ENCODE measurements around the gene CCBE1. TPM values are rescaled to one million over a fixed set of nuclear protein-coding genes. Genes with fewer than 3 reads are reported as not detected.

The CCBE1 gene
- total and polyA plus RNA-seq, 2 of the 4 experiments (the other 2 are of a cell fraction), result 64.8 to 148 TPM

DNA sequence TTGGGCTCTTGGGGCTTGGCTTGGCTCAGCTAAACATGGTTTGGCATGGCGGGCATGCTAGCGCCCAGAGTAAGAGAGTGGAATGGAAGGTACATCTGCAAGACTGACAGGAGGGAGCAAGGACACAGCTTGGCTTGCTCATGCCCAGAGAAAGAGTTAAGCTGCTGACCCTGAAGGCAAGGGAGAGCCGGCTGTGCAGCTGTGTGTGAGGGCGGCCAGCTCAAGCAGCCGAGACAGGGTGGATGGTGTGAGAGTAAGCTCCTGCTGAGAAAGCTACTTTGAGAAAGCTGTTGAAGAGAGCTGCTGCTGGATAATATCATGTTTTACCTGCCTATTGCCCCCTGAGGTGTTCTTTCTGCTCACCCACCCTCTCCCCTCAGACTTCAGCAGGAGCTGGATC, 135.6 kb downstream of the CCBE1 start:
- no peak overlapping the region for H3K23ac ChIP-seq (ENCODE audit: low read depth, low read length)
- H3K4me3 ChIP-seq (ENCODE audit: insufficient read depth, low read depth, low read length), result no peak overlapping the region
- POLR2A ChIA-PET (ENCODE audit: unreplicated experiment), result no interaction called here
- 60% methylated on average over 1 of the region's 5 CpGs; no CpG with 5 or more reads in 1 of the 2 experiments for WGBS, 2 experiments (ENCODE audit: extremely low coverage in 2 of 2, insufficient read length in 1 of 2)
- H4K91ac ChIP-seq (ENCODE audit: insufficient read depth, low read depth, low read length), result no peak overlapping the region
- H2BK5ac ChIP-seq (ENCODE audit: low read depth, low read length, poor library complexity, severe bottlenecking), result no peak overlapping the region
- dilution Hi-C loops (cut with HindIII; ENCODE audit: low sequenced_read_pairs, unreplicated experiment) (no loop called here), intact Hi-C loops (cut with micrococcal nuclease) (no loop called here), in situ Hi-C loops (cut with MboI; ENCODE audit: low sequenced_read_pairs) (no loop called here)
- BruUV-seq (replicated peaks), result no TSS peak
- no peaks in the 10 kb centered on the region; the same call in 1 of the 2 replicates for H3K9me1 ChIP-seq (ENCODE audit: insufficient read depth, low read length)
- CTCF ChIA-PET, result interaction anchor here (0.9 to 1.0 kb wide), 2 partner anchors 25 to 135 kb away, joined by 3 read pairs; partner anchors contain the start of gene CCBE1
- no peak overlapping the region for H3K18ac ChIP-seq (ENCODE audit: low read depth, low read length)
- peaks cover 26 to 62% of the 10 kb centered on the region in 2 experiments for H3K79me1 ChIP-seq (ENCODE audit: low read depth in 1 of 2, low read length in 2 of 2)
- no peak overlapping the region for H2AK5ac ChIP-seq (ENCODE audit: low read depth, low read length)
- H2AK9ac ChIP-seq (replicated peaks; ENCODE audit: low read depth, low read length, poor library complexity), result no peak overlapping the region
- H3K9ac ChIP-seq (ENCODE audit: low read depth, low read length), result no peak overlapping the region
- no peak overlapping the region for H3K14ac ChIP-seq (replicated peaks; ENCODE audit: low read depth, low read length)
- no peak overlapping the region for H3K56ac ChIP-seq (ENCODE audit: extremely low read depth, insufficient read depth, low read length)
- no peak overlapping the region for H4K5ac ChIP-seq (ENCODE audit: low read depth, low read length)
- H3K9me3 ChIP-seq (ENCODE audit: control insufficient read depth, insufficient read depth, low read length), result peaks cover 2% of the 10 kb centered on the region; the same call in 1 of the 2 replicates
- DNase-seq (no peak), ATAC-seq (ENCODE audit: low read depth) (no peak)
- H4K20me1 ChIP-seq (ENCODE audit: insufficient read depth, low read length), result peaks cover 24% of the 10 kb centered on the region
- no peak overlapping the region for H2BK15ac ChIP-seq (ENCODE audit: low read depth, low read length)
- no peaks in the 10 kb centered on the region for H3K36me3 ChIP-seq (ENCODE audit: control insufficient read depth, insufficient read depth, low read length)
- no peak overlapping the region for H2BK20ac ChIP-seq (ENCODE audit: low read depth, low read length)
- H3K27me3 ChIP-seq (ENCODE audit: control insufficient read depth, insufficient read depth, low read length), result no peaks in the 10 kb centered on the region
- H3K27ac ChIP-seq (ENCODE audit: insufficient read depth, low read length), result no peak overlapping the region
- peaks cover 12% of the 10 kb centered on the region; the same call in 1 of the 2 replicates for H3K4me1 ChIP-seq (ENCODE audit: control insufficient read depth, insufficient read depth, low read length)
- no peak overlapping the region for H4K8ac ChIP-seq (ENCODE audit: low read depth in 2 of 2, low read length in 2 of 2)
- H3K4ac ChIP-seq (ENCODE audit: low read depth, low read length), result no peak overlapping the region
- H3K4me2 ChIP-seq (ENCODE audit: low read depth, low read length), result no peak overlapping the region
- H2AFZ ChIP-seq (replicated peaks; ENCODE audit: low read length, poor library complexity), result no peak overlapping the region
- H2BK120ac ChIP-seq (ENCODE audit: low read depth, low read length), result no peak overlapping the region
- TF ChIP-seq FOS (IDR thresholded peaks at IDR 0.05; ENCODE audit: low read depth, low read length), result no peak

All from IMR-90 (cell line).